HepG2 (cell line): ENCODE results near the gene SLC4A7. TPM values are rescaled to one million over a fixed set of nuclear protein-coding genes. Genes with fewer than 3 reads are reported as not detected.

Experiments
- KLF15 ChIP-seq: sonication (generic); formaldehyde crosslinking; IDR thresholded peaks from 2 replicates; pipeline ENCODE4 v1.8.1; 2023; ENCODE audit warnings: borderline replicate concordance, mild to moderate bottlenecking, inconsistent platforms, missing genetic modification reagents, mixed read lengths
- MEF2D ChIP-seq: sonication (generic); formaldehyde crosslinking; IDR thresholded peaks from 2 replicates; pipeline ENCODE4 v1.5.1; 2020; ENCODE audit warnings: mild to moderate bottlenecking, missing genetic modification reagents
- PRPF4 ChIP-seq: fragments of 200-400 bp; formaldehyde crosslinking; IDR thresholded peaks from 2 replicates; pipeline ENCODE4 v1.6.1; 2016; ENCODE audit warnings: low read length, low read depth; ENCODE audit not compliant: poor library complexity, severe bottlenecking
- SMAD3 ChIP-seq: sonication (generic); formaldehyde crosslinking; IDR thresholded peaks from 2 replicates; pipeline ENCODE4 v1.4.0; 2020; ENCODE audit warnings: missing genetic modification reagents
- ZBTB1 ChIP-seq: sonication (generic); formaldehyde crosslinking; IDR thresholded peaks from 2 replicates; pipeline ENCODE4 v1.4.0; 2020; ENCODE audit warnings: missing genetic modification reagents, borderline replicate concordance
- ZBTB40 ChIP-seq, 2 experiments: fragments of 450-650 bp in 1 of 2; sonication (generic) in 1 of 2; formaldehyde crosslinking in 1 of 2; IDR thresholded peaks; 2 replicates each; pipeline versions ENCODE4 v1.6.1 to v1.8.0; 2016 to 2022; ENCODE audit warnings: antibody characterized with exemption in 1 of 2, mild to moderate bottlenecking in 1 of 2, missing genetic modification reagents in 1 of 2
- ZHX1 ChIP-seq: sonication (generic); formaldehyde crosslinking; IDR thresholded peaks from 2 replicates; pipeline ENCODE4 v1.8.1; 2022; ENCODE audit warnings: low read depth, mild to moderate bottlenecking, missing genetic modification reagents
- ZNF646 ChIP-seq: sonication (generic); formaldehyde crosslinking; IDR thresholded peaks from 2 replicates; pipeline ENCODE4 v1.9.0; 2021; ENCODE audit warnings: mild to moderate bottlenecking, missing genetic modification reagents
- polyA plus RNA-seq, 8 experiments: library from polyadenylated mRNA; depleted of rRNA in 3 of 8; stranded (reverse) in 7 of 8; unstranded in 1 of 8; fragments of >200 nt; fragmentation: Illumina TruSeq in 4 of 8; extraction: Trizol in 4 of 8; gene quantifications; 2 replicates each; pipeline versions ENCODE4 v1.2.1 to v1.2.3, GENCODE V29; 2011 to 2016; ENCODE audit warnings: low read depth in 4 of 8, missing spikeins in 1 of 8, mixed read lengths in 1 of 8; ENCODE audit not compliant: insufficient read depth in 1 of 8
- total RNA-seq, 5 experiments: library from RNA; depleted of rRNA; stranded (reverse); fragments of >200 nt; fragmentation: Illumina TruSeq; extraction: Trizol; gene quantifications; 2 replicates each; pipeline ENCODE4 v1.2.3, GENCODE V29; 2016; ENCODE audit warnings: low read depth in 1 of 5

Gene SLC4A7
- total and polyA plus RNA-seq, 2 of the 13 experiments (the other 11 are each of a cell fraction or from before 2014, with no cell fraction given) = 16.4 to 43.8 TPM

GRCh38 chr3:27368831-27369607 is 115.2 kb downstream of the SLC4A7 start, which contains the start of gene NEK10 (continued):
- TF ChIP-seq ZHX1 (CRISPR knock-in tag) (0 out of 2 replicates have a peak, but pooled peaks have one; percentile 42), MEF2D (no peak), ZBTB40 (IDR thresholded peaks at IDR 0.05) (no peak), ZBTB40 (CRISPR knock-in tag; IDR thresholded peaks at IDR 0.05) (no peak), KLF15 (CRISPR knock-in tag) (no peak), ZNF646 (CRISPR knock-in tag) (no peak), SMAD3 (CRISPR knock-in tag) (no peak), ZBTB1 (CRISPR knock-in tag) (no peak), PRPF4 (no peak)
